ENCODE measurements around the gene SORBS2.

DNA sequence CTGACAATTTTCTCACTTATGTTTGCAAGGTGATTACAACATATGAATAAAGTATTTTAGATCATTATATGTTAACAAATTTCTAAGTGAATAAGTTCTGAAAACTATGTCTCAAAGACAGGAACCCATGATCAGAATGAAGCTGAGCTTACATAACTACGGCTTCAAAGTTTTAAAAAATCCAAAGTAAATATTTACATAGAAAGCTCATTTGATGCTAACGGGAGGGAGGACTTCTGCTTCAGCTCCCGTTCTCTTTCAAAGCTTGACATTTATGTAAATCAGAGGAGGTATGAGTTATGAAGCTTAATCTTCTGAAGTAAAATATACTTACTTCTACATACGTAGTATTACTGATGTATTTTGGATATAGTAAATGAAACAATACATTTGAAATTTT lies 203.8 kb downstream of the SORBS2 start:
- TF ChIP-seq, protein P1, sequence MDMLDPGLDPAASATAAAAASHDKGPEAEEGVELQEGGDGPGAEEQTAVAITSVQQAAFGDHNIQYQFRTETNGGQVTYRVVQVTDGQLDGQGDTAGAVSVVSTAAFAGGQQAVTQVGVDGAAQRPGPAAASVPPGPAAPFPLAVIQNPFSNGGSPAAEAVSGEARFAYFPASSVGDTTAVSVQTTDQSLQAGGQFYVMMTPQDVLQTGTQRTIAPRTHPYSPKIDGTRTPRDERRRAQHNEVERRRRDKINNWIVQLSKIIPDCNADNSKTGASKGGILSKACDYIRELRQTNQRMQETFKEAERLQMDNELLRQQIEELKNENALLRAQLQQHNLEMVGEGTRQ (IDR thresholded peaks at IDR 0.05; ENCODE audit: low read length) = no peak
- TF ChIP-seq, protein P2, sequence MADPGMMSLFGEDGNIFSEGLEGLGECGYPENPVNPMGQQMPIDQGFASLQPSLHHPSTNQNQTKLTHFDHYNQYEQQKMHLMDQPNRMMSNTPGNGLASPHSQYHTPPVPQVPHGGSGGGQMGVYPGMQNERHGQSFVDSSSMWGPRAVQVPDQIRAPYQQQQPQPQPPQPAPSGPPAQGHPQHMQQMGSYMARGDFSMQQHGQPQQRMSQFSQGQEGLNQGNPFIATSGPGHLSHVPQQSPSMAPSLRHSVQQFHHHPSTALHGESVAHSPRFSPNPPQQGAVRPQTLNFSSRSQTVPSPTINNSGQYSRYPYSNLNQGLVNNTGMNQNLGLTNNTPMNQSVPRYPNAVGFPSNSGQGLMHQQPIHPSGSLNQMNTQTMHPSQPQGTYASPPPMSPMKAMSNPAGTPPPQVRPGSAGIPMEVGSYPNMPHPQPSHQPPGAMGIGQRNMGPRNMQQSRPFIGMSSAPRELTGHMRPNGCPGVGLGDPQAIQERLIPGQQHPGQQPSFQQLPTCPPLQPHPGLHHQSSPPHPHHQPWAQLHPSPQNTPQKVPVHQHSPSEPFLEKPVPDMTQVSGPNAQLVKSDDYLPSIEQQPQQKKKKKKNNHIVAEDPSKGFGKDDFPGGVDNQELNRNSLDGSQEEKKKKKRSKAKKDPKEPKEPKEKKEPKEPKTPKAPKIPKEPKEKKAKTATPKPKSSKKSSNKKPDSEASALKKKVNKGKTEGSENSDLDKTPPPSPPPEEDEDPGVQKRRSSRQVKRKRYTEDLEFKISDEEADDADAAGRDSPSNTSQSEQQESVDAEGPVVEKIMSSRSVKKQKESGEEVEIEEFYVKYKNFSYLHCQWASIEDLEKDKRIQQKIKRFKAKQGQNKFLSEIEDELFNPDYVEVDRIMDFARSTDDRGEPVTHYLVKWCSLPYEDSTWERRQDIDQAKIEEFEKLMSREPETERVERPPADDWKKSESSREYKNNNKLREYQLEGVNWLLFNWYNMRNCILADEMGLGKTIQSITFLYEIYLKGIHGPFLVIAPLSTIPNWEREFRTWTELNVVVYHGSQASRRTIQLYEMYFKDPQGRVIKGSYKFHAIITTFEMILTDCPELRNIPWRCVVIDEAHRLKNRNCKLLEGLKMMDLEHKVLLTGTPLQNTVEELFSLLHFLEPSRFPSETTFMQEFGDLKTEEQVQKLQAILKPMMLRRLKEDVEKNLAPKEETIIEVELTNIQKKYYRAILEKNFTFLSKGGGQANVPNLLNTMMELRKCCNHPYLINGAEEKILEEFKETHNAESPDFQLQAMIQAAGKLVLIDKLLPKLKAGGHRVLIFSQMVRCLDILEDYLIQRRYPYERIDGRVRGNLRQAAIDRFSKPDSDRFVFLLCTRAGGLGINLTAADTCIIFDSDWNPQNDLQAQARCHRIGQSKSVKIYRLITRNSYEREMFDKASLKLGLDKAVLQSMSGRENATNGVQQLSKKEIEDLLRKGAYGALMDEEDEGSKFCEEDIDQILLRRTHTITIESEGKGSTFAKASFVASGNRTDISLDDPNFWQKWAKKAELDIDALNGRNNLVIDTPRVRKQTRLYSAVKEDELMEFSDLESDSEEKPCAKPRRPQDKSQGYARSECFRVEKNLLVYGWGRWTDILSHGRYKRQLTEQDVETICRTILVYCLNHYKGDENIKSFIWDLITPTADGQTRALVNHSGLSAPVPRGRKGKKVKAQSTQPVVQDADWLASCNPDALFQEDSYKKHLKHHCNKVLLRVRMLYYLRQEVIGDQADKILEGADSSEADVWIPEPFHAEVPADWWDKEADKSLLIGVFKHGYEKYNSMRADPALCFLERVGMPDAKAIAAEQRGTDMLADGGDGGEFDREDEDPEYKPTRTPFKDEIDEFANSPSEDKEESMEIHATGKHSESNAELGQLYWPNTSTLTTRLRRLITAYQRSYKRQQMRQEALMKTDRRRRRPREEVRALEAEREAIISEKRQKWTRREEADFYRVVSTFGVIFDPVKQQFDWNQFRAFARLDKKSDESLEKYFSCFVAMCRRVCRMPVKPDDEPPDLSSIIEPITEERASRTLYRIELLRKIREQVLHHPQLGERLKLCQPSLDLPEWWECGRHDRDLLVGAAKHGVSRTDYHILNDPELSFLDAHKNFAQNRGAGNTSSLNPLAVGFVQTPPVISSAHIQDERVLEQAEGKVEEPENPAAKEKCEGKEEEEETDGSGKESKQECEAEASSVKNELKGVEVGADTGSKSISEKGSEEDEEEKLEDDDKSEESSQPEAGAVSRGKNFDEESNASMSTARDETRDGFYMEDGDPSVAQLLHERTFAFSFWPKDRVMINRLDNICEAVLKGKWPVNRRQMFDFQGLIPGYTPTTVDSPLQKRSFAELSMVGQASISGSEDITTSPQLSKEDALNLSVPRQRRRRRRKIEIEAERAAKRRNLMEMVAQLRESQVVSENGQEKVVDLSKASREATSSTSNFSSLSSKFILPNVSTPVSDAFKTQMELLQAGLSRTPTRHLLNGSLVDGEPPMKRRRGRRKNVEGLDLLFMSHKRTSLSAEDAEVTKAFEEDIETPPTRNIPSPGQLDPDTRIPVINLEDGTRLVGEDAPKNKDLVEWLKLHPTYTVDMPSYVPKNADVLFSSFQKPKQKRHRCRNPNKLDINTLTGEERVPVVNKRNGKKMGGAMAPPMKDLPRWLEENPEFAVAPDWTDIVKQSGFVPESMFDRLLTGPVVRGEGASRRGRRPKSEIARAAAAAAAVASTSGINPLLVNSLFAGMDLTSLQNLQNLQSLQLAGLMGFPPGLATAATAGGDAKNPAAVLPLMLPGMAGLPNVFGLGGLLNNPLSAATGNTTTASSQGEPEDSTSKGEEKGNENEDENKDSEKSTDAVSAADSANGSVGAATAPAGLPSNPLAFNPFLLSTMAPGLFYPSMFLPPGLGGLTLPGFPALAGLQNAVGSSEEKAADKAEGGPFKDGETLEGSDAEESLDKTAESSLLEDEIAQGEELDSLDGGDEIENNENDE (IDR thresholded peaks at IDR 0.05; ENCODE audit: insufficient replicate concordance, low read length) = no peak
- TF ChIP-seq EP300 (IDR thresholded peaks at IDR 0.05; ENCODE audit: borderline replicate concordance in 1 of 2, low read depth in 2 of 2, low read length in 2 of 2) (no peak), TAF1 (IDR thresholded peaks at IDR 0.05; ENCODE audit: low read depth, low read length) (no peak), ZNF274 (IDR thresholded peaks at IDR 0.05; ENCODE audit: borderline replicate concordance, extremely low read depth, low read length) (no peak), POLR2AphosphoS5 (IDR thresholded peaks at IDR 0.05; ENCODE audit: low read depth, low read length) (no peak), CTCF (IDR thresholded peaks at IDR 0.05; ENCODE audit: control extremely low read depth in 1 of 3, insufficient read depth in 1 of 3, low read depth in 1 of 3, low read length in 3 of 3) (no peak), KDM5A (IDR thresholded peaks at IDR 0.05; ENCODE audit: low read length) (no peak), POLR2A (IDR thresholded peaks at IDR 0.05; ENCODE audit: control extremely low read depth in 1 of 2, low read depth in 2 of 2, low read length in 2 of 2) (no peak), YY1 (IDR thresholded peaks at IDR 0.05; ENCODE audit: low read depth, low read length) (no peak), RFX5 (IDR thresholded peaks at IDR 0.05; ENCODE audit: borderline replicate concordance, low read depth, low read length) (no peak), HDAC2 (IDR thresholded peaks at IDR 0.05; ENCODE audit: borderline replicate concordance in 1 of 2, low read depth in 2 of 2, low read length in 2 of 2) (no peak), EZH2 (IDR thresholded peaks at IDR 0.05; ENCODE audit: low read depth, low read length, severe bottlenecking) (no peak), GABPA (IDR thresholded peaks at IDR 0.05; ENCODE audit: borderline replicate concordance, insufficient read depth, low read length) (no peak)
